Keratinocyte (primary cell): ENCODE data around the gene STARD10. TPM values are rescaled to one million over a fixed set of nuclear protein-coding genes. Genes with fewer than 3 reads are reported as not detected.

Experiments used
- DNase-seq: peaks from one replicate; pipeline ENCODE4 v3.0.0-alpha.2; 2011; ENCODE audit warnings: low read depth, missing footprints, low spot score
- FAIRE-seq: peaks from 2 replicates; lab custom pipeline; 2011; peaks lifted over from hg19 to GRCh38; lab: Jason Lieb, UNC
- H2AFZ ChIP-seq: 2 replicates; pipeline ENCODE4 v1.6.0; 2012; ENCODE audit warnings: low read length, control low read depth, inconsistent platforms; ENCODE audit not compliant: control insufficient read depth
- H3K27ac ChIP-seq: 2 replicates; pipeline ENCODE4 v1.5.1; 2011; ENCODE audit warnings: low read length; ENCODE audit not compliant: control insufficient read depth, insufficient read depth
- H3K27me3 ChIP-seq: 3 replicates; pipeline ENCODE4 v1.6.0; 2011; ENCODE audit warnings: low read length; ENCODE audit not compliant: control insufficient read depth, insufficient read depth; ENCODE audit errors: extremely low read depth
- H3K36me3 ChIP-seq, 2 experiments: 2 replicates in 1 of 2; 3 replicates in 1 of 2; pipeline ENCODE4 v1.5.1; 2011; ENCODE audit warnings: low read length in 2 of 2, mild to moderate bottlenecking in 1 of 2; ENCODE audit not compliant: control insufficient read depth in 2 of 2, insufficient read depth in 2 of 2; ENCODE audit errors: extremely low read depth in 1 of 2
- H3K4me1 ChIP-seq: 3 replicates; pipeline ENCODE4 v1.5.1; 2011; ENCODE audit warnings: low read length; ENCODE audit not compliant: control insufficient read depth, insufficient read depth; ENCODE audit errors: extremely low read depth
- H3K4me2 ChIP-seq: 3 replicates; pipeline ENCODE4 v1.6.0; 2011; ENCODE audit warnings: low read depth, low read length; ENCODE audit not compliant: control insufficient read depth, insufficient read depth; ENCODE audit errors: extremely low read depth
- H3K4me3 ChIP-seq, 3 experiments: fragments of 200-600 bp in 1 of 3; sonication (generic) in 1 of 3; 2 replicates in 2 of 3; 3 replicates in 1 of 3; pipeline ENCODE4 v1.5.1; 2011 to 2016; ENCODE audit warnings: low read length in 3 of 3, mild to moderate bottlenecking in 3 of 3, control low read depth in 2 of 3, inconsistent platforms in 1 of 3, low read depth in 1 of 3, mixed read lengths in 1 of 3, mixed run types in 1 of 3, moderate library complexity in 1 of 3; ENCODE audit not compliant: control insufficient read depth in 2 of 3, insufficient read depth in 2 of 3; ENCODE audit errors: extremely low read depth in 1 of 3
- H3K79me2 ChIP-seq: 2 replicates; pipeline ENCODE4 v1.6.0; 2012; ENCODE audit warnings: low read length; ENCODE audit not compliant: control insufficient read depth, insufficient read depth
- H3K9ac ChIP-seq: 3 replicates; pipeline ENCODE4 v1.6.0; 2011; ENCODE audit warnings: low read length; ENCODE audit not compliant: control insufficient read depth, insufficient read depth; ENCODE audit errors: extremely low read depth
- H3K9me1 ChIP-seq: 3 replicates; pipeline ENCODE4 v1.6.0; 2011; ENCODE audit warnings: low read length; ENCODE audit not compliant: control insufficient read depth, insufficient read depth; ENCODE audit errors: extremely low read depth
- H3K9me3 ChIP-seq: 2 replicates; pipeline ENCODE4 v1.5.1; 2012; ENCODE audit warnings: low read depth, low read length; ENCODE audit not compliant: control insufficient read depth
- H4K20me1 ChIP-seq: 3 replicates; pipeline ENCODE4 v1.6.0; 2011; ENCODE audit warnings: low read length; ENCODE audit not compliant: control insufficient read depth, insufficient read depth; ENCODE audit errors: extremely low read depth
- EZH2 ChIP-seq: IDR thresholded peaks from one replicate; pipeline ENCODE4 v1.6.1; 2012; ENCODE audit warnings: inconsistent platforms, mild to moderate bottlenecking, low read length, moderate library complexity
- dilution Hi-C: fragments of 300-500 bp; cut with MboI; formaldehyde crosslinking; loops from one replicate; pipeline ENCODE4 v1.7.0; 2020; ENCODE audit warnings: low sequenced_read_pairs; ENCODE audit not compliant: extremely low pct_ligation_motif_present
- polyA plus RNA-seq, 5 experiments: library from polyadenylated mRNA; depleted of rRNA in 3 of 5; stranded (reverse) in 3 of 5; stranded (forward) in 1 of 5; unstranded in 1 of 5; fragments of >200 nt; gene quantifications; 1 replicate in 1 of 5; 2 replicates in 3 of 5; 3 replicates in 1 of 5; pipeline versions ENCODE4 v1.2.1 to v1.2.3, GENCODE V29; 2011 to 2012; ENCODE audit warnings: missing spikeins in 2 of 5, low read depth in 1 of 5, low replicate concordance in 1 of 5
- TF ChIP-seq, protein P1 (sequence below), 3 experiments: IDR thresholded peaks in 1 of 3; conservative IDR thresholded peaks in 1 of 3; optimal IDR thresholded peaks in 1 of 3; 2 replicates in 2 of 3; 3 replicates in 1 of 3; pipeline versions ENCODE3 to v1.5.1; 2011; ENCODE audit warnings: low read length in 3 of 3, mild to moderate bottlenecking in 3 of 3, moderate library complexity in 2 of 3, control low read depth in 1 of 3, inconsistent platforms in 1 of 3; ENCODE audit not compliant: insufficient read depth in 2 of 3; ENCODE audit errors: extremely low read depth in 1 of 3

Gene STARD10
- polyA plus RNA-seq, 1 donor (not counting 4 experiments of a cell fraction or from before 2014, with no cell fraction given), result 67.0 TPM

DNA sequence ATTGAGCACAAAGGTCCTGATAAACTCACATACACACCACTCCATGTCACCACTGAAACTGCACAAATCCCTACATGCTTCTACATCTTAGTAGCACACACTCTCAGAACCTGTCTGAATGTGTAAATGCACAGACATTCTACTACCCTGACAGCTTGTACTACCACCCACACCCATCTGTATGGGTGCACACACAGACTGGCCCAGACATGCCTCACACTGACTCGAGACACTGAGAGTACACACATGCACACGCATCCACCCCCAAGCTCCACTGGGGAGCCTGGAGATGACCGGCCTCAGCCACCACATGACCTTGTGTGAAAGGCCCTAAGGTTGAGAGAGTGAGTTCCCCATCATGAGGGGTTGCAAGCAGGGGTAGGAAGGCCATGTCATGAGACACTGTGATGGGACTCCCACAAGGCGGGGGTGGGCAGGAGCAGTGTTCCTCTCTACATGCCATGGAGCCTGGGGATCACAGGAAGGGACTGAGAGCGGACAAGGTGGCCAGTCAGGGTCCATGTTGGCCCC lies 69.8 kb downstream of the STARD10 start:
- peak overlapping the region; percentile 93 for H3K27ac ChIP-seq
- H3K4me3 ChIP-seq, result no peak overlapping the region
- H4K20me1 ChIP-seq, result peaks cover 3% of the 10 kb centered on the region
- DNase-seq (peak; percentile 36), FAIRE-seq (no peak)
- peaks cover 3 to 14% of the 10 kb centered on the region in 2 experiments for H3K36me3 ChIP-seq
- H3K4me1 ChIP-seq, result peaks cover 55% of the 10 kb centered on the region
- H3K9ac ChIP-seq, result peak overlapping the region; percentile 68
- peaks cover 48% of the 10 kb centered on the region for H3K79me2 ChIP-seq
- dilution Hi-C loops, result no loop called here
- H2AFZ ChIP-seq, result no peak overlapping the region
- no peaks in the 10 kb centered on the region for H3K9me3 ChIP-seq
- H3K27me3 ChIP-seq, result no peaks in the 10 kb centered on the region
- H3K9me1 ChIP-seq, result peaks cover 4% of the 10 kb centered on the region
- H3K4me2 ChIP-seq, result peak overlapping the region; percentile 49
- TF ChIP-seq, protein P1, sequence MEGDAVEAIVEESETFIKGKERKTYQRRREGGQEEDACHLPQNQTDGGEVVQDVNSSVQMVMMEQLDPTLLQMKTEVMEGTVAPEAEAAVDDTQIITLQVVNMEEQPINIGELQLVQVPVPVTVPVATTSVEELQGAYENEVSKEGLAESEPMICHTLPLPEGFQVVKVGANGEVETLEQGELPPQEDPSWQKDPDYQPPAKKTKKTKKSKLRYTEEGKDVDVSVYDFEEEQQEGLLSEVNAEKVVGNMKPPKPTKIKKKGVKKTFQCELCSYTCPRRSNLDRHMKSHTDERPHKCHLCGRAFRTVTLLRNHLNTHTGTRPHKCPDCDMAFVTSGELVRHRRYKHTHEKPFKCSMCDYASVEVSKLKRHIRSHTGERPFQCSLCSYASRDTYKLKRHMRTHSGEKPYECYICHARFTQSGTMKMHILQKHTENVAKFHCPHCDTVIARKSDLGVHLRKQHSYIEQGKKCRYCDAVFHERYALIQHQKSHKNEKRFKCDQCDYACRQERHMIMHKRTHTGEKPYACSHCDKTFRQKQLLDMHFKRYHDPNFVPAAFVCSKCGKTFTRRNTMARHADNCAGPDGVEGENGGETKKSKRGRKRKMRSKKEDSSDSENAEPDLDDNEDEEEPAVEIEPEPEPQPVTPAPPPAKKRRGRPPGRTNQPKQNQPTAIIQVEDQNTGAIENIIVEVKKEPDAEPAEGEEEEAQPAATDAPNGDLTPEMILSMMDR (optimal IDR thresholded peaks at IDR 0.05 in 1 of 3, IDR thresholded peaks at IDR 0.05 in 1 of 3, conservative IDR thresholded peaks at IDR 0.05 in 1 of 3; ENCODE audit: extremely low read depth in 1 of 3, insufficient read depth in 2 of 3, low read length in 3 of 3), result no peak
- TF ChIP-seq EZH2, result no peak

GRCh38 chr11:72723508-72723907 lies 70.3 kb downstream of the STARD10 start:
- H3K9me1 ChIP-seq, result peaks cover 7% of the 10 kb centered on the region
- H3K27ac ChIP-seq, result peak overlapping the region; percentile 93
- peaks cover 55% of the 10 kb centered on the region for H3K4me1 ChIP-seq
- dilution Hi-C loops, result no loop called here
- peaks cover 52% of the 10 kb centered on the region for H3K79me2 ChIP-seq
- no peak overlapping the region for H2AFZ ChIP-seq
- no peaks in the 10 kb centered on the region for H3K27me3 ChIP-seq
- FAIRE-seq, result peak; percentile 23
- peaks cover 5 to 20% of the 10 kb centered on the region in 2 experiments for H3K36me3 ChIP-seq
- no peaks in the 10 kb centered on the region for H3K9me3 ChIP-seq
- H3K4me2 ChIP-seq, result peak overlapping the region; percentile 49
- no peak overlapping the region for H3K4me3 ChIP-seq
- H3K9ac ChIP-seq, result peak overlapping the region; percentile 68
- TF ChIP-seq EZH2, result no peak
- TF ChIP-seq, protein P1 (optimal IDR thresholded peaks at IDR 0.05 in 1 of 3, IDR thresholded peaks at IDR 0.05 in 1 of 3, conservative IDR thresholded peaks at IDR 0.05 in 1 of 3; ENCODE audit: extremely low read depth in 1 of 3, insufficient read depth in 2 of 3, low read length in 3 of 3), result no peak
- H4K20me1 ChIP-seq, result peaks cover 4% of the 10 kb centered on the region
- DNase-seq, result peak; percentile 38
